ENCODE data around the gene KCNK17.

Gene KCNK17

GRCh38 chr6:39303425-39304153 lies 10.6 kb downstream of the KCNK17 start:
- Histone ChIP-seq H3K23ac (ENCODE audit: low read length) (no peak overlapping the region), H3K4me2 (ENCODE audit: low read length) (no peak overlapping the region), H3K14ac (ENCODE audit: low read length) (no peak overlapping the region), H3K36me3 (ENCODE audit: control insufficient read depth in 1 of 2, insufficient read depth in 2 of 2, low read length in 2 of 2) (no peaks in the 10 kb centered on the region), H3K79me1 (ENCODE audit: low read length) (no peaks in the 10 kb centered on the region), H3K4ac (ENCODE audit: low read depth, low read length) (no peak overlapping the region), H3K27ac (ENCODE audit: low read depth, low read length) (no peak overlapping the region), H3K4me1 (ENCODE audit: control insufficient read depth in 1 of 2, insufficient read depth in 2 of 2, low read length in 2 of 2) (peaks cover 0 to 3% of the 10 kb centered on the region in 2 experiments), H4K12ac (ENCODE audit: low read depth, low read length) (no peak overlapping the region), H2BK5ac (ENCODE audit: low read depth, low read length, poor library complexity) (no peak overlapping the region), H3K9ac (ENCODE audit: low read length) (no peak overlapping the region), H3K27me3 (ENCODE audit: insufficient read depth, low read length) (no peaks in the 10 kb centered on the region), H3K9me3 (ENCODE audit: insufficient read depth, low read depth, low read length) (no peaks in the 10 kb centered on the region), H4K8ac (ENCODE audit: low read depth, low read length) (no peak overlapping the region), H2AFZ (ENCODE audit: insufficient read depth, low read length, poor library complexity) (no peak overlapping the region), H3K4me3 (ENCODE audit: low read depth, low read length) (no peak overlapping the region), H4K91ac (ENCODE audit: low read depth, low read length) (no peak overlapping the region), H2AK5ac (ENCODE audit: low read length) (no peak overlapping the region), H2BK12ac (ENCODE audit: low read length) (no peak overlapping the region), H2BK120ac (ENCODE audit: insufficient read depth, low read length, poor library complexity) (no peak overlapping the region), H3K18ac (ENCODE audit: low read length) (no peak overlapping the region), H3K79me2 (ENCODE audit: control insufficient read depth, insufficient read depth, low read length, poor library complexity) (no peaks in the 10 kb centered on the region)
- no CpG with 5 or more reads among the region's 30 CpGs for WGBS (ENCODE audit: extremely low coverage, insufficient coverage, insufficient read length)
- DNase-seq: no peak

GRCh38 chr6:39302669-39303424 lies 11.4 kb downstream of the KCNK17 start:
- Histone ChIP-seq H2AK5ac (ENCODE audit: low read length) (no peak overlapping the region), H4K8ac (ENCODE audit: low read depth, low read length) (no peak overlapping the region), H3K4me2 (ENCODE audit: low read length) (peak overlapping the region; percentile 27), H3K27me3 (ENCODE audit: insufficient read depth, low read length) (no peaks in the 10 kb centered on the region), H2BK12ac (ENCODE audit: low read length) (no peak overlapping the region), H3K9ac (ENCODE audit: low read length) (no peak overlapping the region), H3K27ac (ENCODE audit: low read depth, low read length) (no peak overlapping the region), H3K14ac (ENCODE audit: low read length) (no peak overlapping the region), H3K23ac (ENCODE audit: low read length) (no peak overlapping the region), H3K79me1 (ENCODE audit: low read length) (no peaks in the 10 kb centered on the region), H3K9me3 (ENCODE audit: insufficient read depth, low read depth, low read length) (no peaks in the 10 kb centered on the region), H3K18ac (ENCODE audit: low read length) (no peak overlapping the region), H4K12ac (ENCODE audit: low read depth, low read length) (no peak overlapping the region), H3K79me2 (ENCODE audit: control insufficient read depth, insufficient read depth, low read length, poor library complexity) (no peaks in the 10 kb centered on the region), H3K36me3 (ENCODE audit: control insufficient read depth in 1 of 2, insufficient read depth in 2 of 2, low read length in 2 of 2) (no peaks in the 10 kb centered on the region), H4K91ac (ENCODE audit: low read depth, low read length) (no peak overlapping the region), H2BK5ac (ENCODE audit: low read depth, low read length, poor library complexity) (no peak overlapping the region), H3K4me1 (ENCODE audit: control insufficient read depth in 1 of 2, insufficient read depth in 2 of 2, low read length in 2 of 2) (peaks cover 0 to 5% of the 10 kb centered on the region in 2 experiments), H3K4me3 (ENCODE audit: low read depth, low read length) (no peak overlapping the region), H2AFZ (ENCODE audit: insufficient read depth, low read length, poor library complexity) (peak overlapping the region; percentile 44), H3K4ac (ENCODE audit: low read depth, low read length) (no peak overlapping the region), H2BK120ac (ENCODE audit: insufficient read depth, low read length, poor library complexity) (no peak overlapping the region)
- no CpG with 5 or more reads among the region's 11 CpGs for WGBS (ENCODE audit: extremely low coverage, insufficient coverage, insufficient read length)
- DNase-seq: peak; percentile 68 to 87

GRCh38 chr6:39302011-39302410 lies 12.2 kb downstream of the KCNK17 start:
- H3K4me3 ChIP-seq (ENCODE audit: low read depth, low read length): no peak overlapping the region
- no peak overlapping the region for H3K18ac ChIP-seq (ENCODE audit: low read length)
- no CpG with 5 or more reads among the region's 2 CpGs for WGBS (ENCODE audit: extremely low coverage, insufficient coverage, insufficient read length)

GRCh38 chr6:39301606-39302005 lies 12.6 kb downstream of the KCNK17 start:
- Histone ChIP-seq H3K27ac (ENCODE audit: low read depth, low read length) (no peak overlapping the region), H3K14ac (ENCODE audit: low read length) (no peak overlapping the region), H2BK120ac (ENCODE audit: insufficient read depth, low read length, poor library complexity) (no peak overlapping the region), H3K9ac (ENCODE audit: low read length) (no peak overlapping the region), H4K91ac (ENCODE audit: low read depth, low read length) (no peak overlapping the region), H3K4ac (ENCODE audit: low read depth, low read length) (no peak overlapping the region), H3K4me2 (ENCODE audit: low read length) (no peak overlapping the region), H3K23ac (ENCODE audit: low read length) (no peak overlapping the region), H4K8ac (ENCODE audit: low read depth, low read length) (no peak overlapping the region), H2BK12ac (ENCODE audit: low read length) (no peak overlapping the region), H3K27me3 (ENCODE audit: insufficient read depth, low read length) (no peaks in the 10 kb centered on the region), H3K9me3 (ENCODE audit: insufficient read depth, low read depth, low read length) (no peaks in the 10 kb centered on the region), H3K79me1 (ENCODE audit: low read length) (no peaks in the 10 kb centered on the region), H3K79me2 (ENCODE audit: control insufficient read depth, insufficient read depth, low read length, poor library complexity) (no peaks in the 10 kb centered on the region), H2BK5ac (ENCODE audit: low read depth, low read length, poor library complexity) (no peak overlapping the region), H4K12ac (ENCODE audit: low read depth, low read length) (no peak overlapping the region), H3K4me3 (ENCODE audit: low read depth, low read length) (no peak overlapping the region), H3K4me1 (ENCODE audit: control insufficient read depth in 1 of 2, insufficient read depth in 2 of 2, low read length in 2 of 2) (peaks cover 0 to 5% of the 10 kb centered on the region in 2 experiments), H3K36me3 (ENCODE audit: control insufficient read depth in 1 of 2, insufficient read depth in 2 of 2, low read length in 2 of 2) (no peaks in the 10 kb centered on the region), H2AK5ac (ENCODE audit: low read length) (no peak overlapping the region), H3K18ac (ENCODE audit: low read length) (no peak overlapping the region), H2AFZ (ENCODE audit: insufficient read depth, low read length, poor library complexity) (no peak overlapping the region)
- WGBS (ENCODE audit: extremely low coverage, insufficient coverage, insufficient read length): no CpG with 5 or more reads among the region's 7 CpGs
- DNase-seq: no peak

More at GRCh38 chr6:39302011-39302410, 12.2 kb downstream of the KCNK17 start:
- Histone ChIP-seq H3K4ac (ENCODE audit: low read depth, low read length) (no peak overlapping the region), H3K4me2 (ENCODE audit: low read length) (no peak overlapping the region), H2BK120ac (ENCODE audit: insufficient read depth, low read length, poor library complexity) (no peak overlapping the region), H2BK12ac (ENCODE audit: low read length) (no peak overlapping the region), H3K27ac (ENCODE audit: low read depth, low read length) (no peak overlapping the region), H3K14ac (ENCODE audit: low read length) (no peak overlapping the region), H3K4me1 (ENCODE audit: control insufficient read depth in 1 of 2, insufficient read depth in 2 of 2, low read length in 2 of 2) (peaks cover 0 to 5% of the 10 kb centered on the region in 2 experiments), H3K36me3 (ENCODE audit: control insufficient read depth in 1 of 2, insufficient read depth in 2 of 2, low read length in 2 of 2) (no peaks in the 10 kb centered on the region), H4K8ac (ENCODE audit: low read depth, low read length) (no peak overlapping the region), H3K23ac (ENCODE audit: low read length) (no peak overlapping the region), H3K79me2 (ENCODE audit: control insufficient read depth, insufficient read depth, low read length, poor library complexity) (no peaks in the 10 kb centered on the region), H3K9me3 (ENCODE audit: insufficient read depth, low read depth, low read length) (no peaks in the 10 kb centered on the region), H2BK5ac (ENCODE audit: low read depth, low read length, poor library complexity) (no peak overlapping the region), H3K27me3 (ENCODE audit: insufficient read depth, low read length) (no peaks in the 10 kb centered on the region), H3K9ac (ENCODE audit: low read length) (no peak overlapping the region), H2AFZ (ENCODE audit: insufficient read depth, low read length, poor library complexity) (no peak overlapping the region), H4K91ac (ENCODE audit: low read depth, low read length) (no peak overlapping the region), H3K79me1 (ENCODE audit: low read length) (no peaks in the 10 kb centered on the region), H4K12ac (ENCODE audit: low read depth, low read length) (no peak overlapping the region), H2AK5ac (ENCODE audit: low read length) (no peak overlapping the region)
- DNase-seq: no peak
